Peyer's patch (tissue), 4 donors: Measurements from ENCODE around the gene MAGEB3.

Source experiments
- POLR2A ChIP-seq, 2 donors: fragments of 450-650 bp; IDR thresholded peaks; one replicate each; pipeline ENCODE4 v1.5.1; 2017; ENCODE audit warnings: antibody characterized with exemption in 2 of 2, mild to moderate bottlenecking in 2 of 2, moderate library complexity in 2 of 2
- TF ChIP-seq, protein P1 (sequence below), 6 experiments: fragments of 450-650 bp in 4 of 6; fragments of 200-600 bp in 2 of 6; sonication (generic) in 1 of 6; IDR thresholded peaks; one replicate each; pipeline ENCODE4 v1.5.1; 2017 to 2019; ENCODE audit warnings: antibody characterized with exemption in 6 of 6, mild to moderate bottlenecking in 3 of 6, moderate library complexity in 1 of 6

- TF ChIP-seq, protein P1, sequence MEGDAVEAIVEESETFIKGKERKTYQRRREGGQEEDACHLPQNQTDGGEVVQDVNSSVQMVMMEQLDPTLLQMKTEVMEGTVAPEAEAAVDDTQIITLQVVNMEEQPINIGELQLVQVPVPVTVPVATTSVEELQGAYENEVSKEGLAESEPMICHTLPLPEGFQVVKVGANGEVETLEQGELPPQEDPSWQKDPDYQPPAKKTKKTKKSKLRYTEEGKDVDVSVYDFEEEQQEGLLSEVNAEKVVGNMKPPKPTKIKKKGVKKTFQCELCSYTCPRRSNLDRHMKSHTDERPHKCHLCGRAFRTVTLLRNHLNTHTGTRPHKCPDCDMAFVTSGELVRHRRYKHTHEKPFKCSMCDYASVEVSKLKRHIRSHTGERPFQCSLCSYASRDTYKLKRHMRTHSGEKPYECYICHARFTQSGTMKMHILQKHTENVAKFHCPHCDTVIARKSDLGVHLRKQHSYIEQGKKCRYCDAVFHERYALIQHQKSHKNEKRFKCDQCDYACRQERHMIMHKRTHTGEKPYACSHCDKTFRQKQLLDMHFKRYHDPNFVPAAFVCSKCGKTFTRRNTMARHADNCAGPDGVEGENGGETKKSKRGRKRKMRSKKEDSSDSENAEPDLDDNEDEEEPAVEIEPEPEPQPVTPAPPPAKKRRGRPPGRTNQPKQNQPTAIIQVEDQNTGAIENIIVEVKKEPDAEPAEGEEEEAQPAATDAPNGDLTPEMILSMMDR (IDR thresholded peaks at IDR 0.05): no peak
- TF ChIP-seq POLR2A (IDR thresholded peaks at IDR 0.05): no peak
Measured at GRCh38 chrX:30228526-30228925, 1.9 kb upstream of the MAGEB3 start.
